ENCODE data around the gene CNOT9.

- TF ChIP-seq CTCF (conservative IDR thresholded peaks at IDR 0.05; ENCODE audit: low read depth, low read length) (no peak), EZH2 (IDR thresholded peaks at IDR 0.05; ENCODE audit: borderline replicate concordance, low read depth, low read length, poor library complexity, severe bottlenecking) (no peak)
Measured at GRCh38 chr2:218631837-218632236, 63.2 kb downstream of the CNOT9 start.

All from A673 (cell line).